ENCODE results near the gene CLP1.

CLP1 gene

DNA sequence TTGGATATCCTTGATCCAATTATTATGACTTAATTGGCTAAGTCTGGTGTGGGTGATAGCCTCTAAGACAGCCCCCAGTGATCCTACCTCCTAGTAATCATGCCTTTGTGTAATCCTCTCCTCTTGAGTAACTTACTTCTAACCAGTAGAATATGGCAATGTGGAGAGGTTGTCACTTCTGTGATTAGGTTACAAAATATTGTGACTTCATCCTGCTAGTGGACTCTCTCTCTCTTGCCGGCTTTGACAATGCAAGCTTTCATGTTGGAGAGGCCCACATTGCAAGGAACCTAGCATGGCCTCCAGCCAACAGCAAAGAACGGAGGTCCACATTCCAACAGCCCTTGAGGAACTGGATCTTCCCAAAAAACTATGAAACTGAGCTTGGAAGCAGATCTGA, 27.4 kb upstream of the CLP1 start:
- Histone ChIP-seq H3K36me3 (no peaks in the 10 kb centered on the region), H3K27ac (no peak overlapping the region), H3K4me1 (ENCODE audit: control insufficient read depth in 1 of 2, insufficient read depth in 1 of 2, low read depth in 1 of 2, low read length in 1 of 2) (no peaks in the 10 kb centered on the region), H3K4me3 (ENCODE audit: low read depth in 1 of 2, low read length in 1 of 2) (no peak overlapping the region), H3K9me3 (no peaks in the 10 kb centered on the region), H3K27me3 (peaks cover 41% of the 10 kb centered on the region)
- TF ChIP-seq CTCF (IDR thresholded peaks at IDR 0.05) = no peak

GRCh38 chr11:57632116-57632515, 25.4 kb upstream of the CLP1 start:
- no peak for TF ChIP-seq CTCF (IDR thresholded peaks at IDR 0.05)
- Histone ChIP-seq H3K9me3 (no peaks in the 10 kb centered on the region), H3K27me3 (peaks cover 59% of the 10 kb centered on the region)

GRCh38 chr11:57633394-57634070, 24.0 kb upstream of the CLP1 start:
- no peaks in the 10 kb centered on the region for H3K36me3 ChIP-seq
- no peak overlapping the region for H3K27ac ChIP-seq
- peaks cover 73% of the 10 kb centered on the region for H3K27me3 ChIP-seq
- no peak overlapping the region for H3K4me3 ChIP-seq (ENCODE audit: low read depth in 1 of 2, low read length in 1 of 2)
- no peak for TF ChIP-seq CTCF (IDR thresholded peaks at IDR 0.05)
- peaks cover 8 to 11% of the 10 kb centered on the region in 2 experiments for H3K4me1 ChIP-seq (ENCODE audit: control insufficient read depth in 1 of 2, insufficient read depth in 1 of 2, low read depth in 1 of 2, low read length in 1 of 2)
- H3K9me3 ChIP-seq = no peaks in the 10 kb centered on the region

More at GRCh38 chr11:57632116-57632515, 25.4 kb upstream of the CLP1 start:
- Histone ChIP-seq H3K4me1 (ENCODE audit: control insufficient read depth in 1 of 2, insufficient read depth in 1 of 2, low read depth in 1 of 2, low read length in 1 of 2) (no peaks in the 10 kb centered on the region), H3K36me3 (no peaks in the 10 kb centered on the region), H3K4me3 (ENCODE audit: low read depth in 1 of 2, low read length in 1 of 2) (no peak overlapping the region), H3K27ac (no peak overlapping the region)

GRCh38 chr11:57634311-57634710, 23.3 kb upstream of the CLP1 start:
- Histone ChIP-seq H3K27ac (no peak overlapping the region), H3K4me3 (ENCODE audit: low read depth in 1 of 2, low read length in 1 of 2) (no peak overlapping the region), H3K36me3 (no peaks in the 10 kb centered on the region), H3K4me1 (ENCODE audit: control insufficient read depth in 1 of 2, insufficient read depth in 1 of 2, low read depth in 1 of 2, low read length in 1 of 2) (peaks cover 13 to 19% of the 10 kb centered on the region in 2 experiments), H3K27me3 (peaks cover 81% of the 10 kb centered on the region), H3K9me3 (no peaks in the 10 kb centered on the region)
- TF ChIP-seq CTCF (IDR thresholded peaks at IDR 0.05) = no peak

DNA sequence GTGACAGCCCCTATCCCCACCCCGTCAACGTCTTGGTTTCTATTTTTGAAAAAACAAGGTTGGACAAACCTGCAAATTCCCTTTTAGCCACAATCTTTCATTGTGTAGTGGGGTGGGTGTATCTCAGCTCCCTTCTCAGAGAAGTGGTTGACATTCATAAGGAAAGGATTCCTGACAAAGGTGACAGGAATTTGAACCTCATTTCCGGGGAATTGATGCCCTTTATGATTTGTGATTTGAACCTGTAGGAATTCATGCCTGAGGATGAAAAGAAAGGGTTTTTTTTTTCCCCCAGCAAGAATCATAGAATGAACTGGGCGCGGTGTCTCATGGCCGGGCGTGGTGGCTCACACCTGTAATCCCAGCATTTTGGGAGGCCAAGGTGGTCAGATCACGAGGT, 22.3 kb upstream of the CLP1 start:
- H3K27me3 ChIP-seq = peaks cover 90% of the 10 kb centered on the region
- no peak overlapping the region for H3K4me3 ChIP-seq (ENCODE audit: low read depth in 1 of 2, low read length in 1 of 2)
- no peaks in the 10 kb centered on the region for H3K9me3 ChIP-seq
- no peak for TF ChIP-seq CTCF (IDR thresholded peaks at IDR 0.05)
- peaks cover 16 to 21% of the 10 kb centered on the region in 2 experiments for H3K4me1 ChIP-seq (ENCODE audit: control insufficient read depth in 1 of 2, insufficient read depth in 1 of 2, low read depth in 1 of 2, low read length in 1 of 2)
- H3K36me3 ChIP-seq = no peaks in the 10 kb centered on the region
- H3K27ac ChIP-seq = no peak overlapping the region
